Stimulated activated CD4-positive, alpha-beta T cell treated with anti-CD3 and anti-CD28 coated beads, Interleukin-2, amount 100 ng/mL, for 4 hours (primary cell): Measurements from ENCODE around the gene SPACA7.

Experiments used
- DNase-seq: peaks from one replicate; pipeline ENCODE4 v3.0.0-alpha.2; 2020; ENCODE audit warnings: low read depth

SPACA7 gene, protein sequence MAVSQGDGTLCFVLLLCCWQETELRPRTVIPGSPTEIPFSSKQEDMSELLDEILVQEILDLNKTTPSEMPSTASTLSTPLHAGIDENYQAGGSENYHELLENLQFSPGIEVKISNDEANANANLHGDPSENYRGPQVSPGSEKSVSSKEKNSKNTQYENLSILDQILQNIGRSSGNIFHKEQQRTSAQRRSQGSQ

DNA sequence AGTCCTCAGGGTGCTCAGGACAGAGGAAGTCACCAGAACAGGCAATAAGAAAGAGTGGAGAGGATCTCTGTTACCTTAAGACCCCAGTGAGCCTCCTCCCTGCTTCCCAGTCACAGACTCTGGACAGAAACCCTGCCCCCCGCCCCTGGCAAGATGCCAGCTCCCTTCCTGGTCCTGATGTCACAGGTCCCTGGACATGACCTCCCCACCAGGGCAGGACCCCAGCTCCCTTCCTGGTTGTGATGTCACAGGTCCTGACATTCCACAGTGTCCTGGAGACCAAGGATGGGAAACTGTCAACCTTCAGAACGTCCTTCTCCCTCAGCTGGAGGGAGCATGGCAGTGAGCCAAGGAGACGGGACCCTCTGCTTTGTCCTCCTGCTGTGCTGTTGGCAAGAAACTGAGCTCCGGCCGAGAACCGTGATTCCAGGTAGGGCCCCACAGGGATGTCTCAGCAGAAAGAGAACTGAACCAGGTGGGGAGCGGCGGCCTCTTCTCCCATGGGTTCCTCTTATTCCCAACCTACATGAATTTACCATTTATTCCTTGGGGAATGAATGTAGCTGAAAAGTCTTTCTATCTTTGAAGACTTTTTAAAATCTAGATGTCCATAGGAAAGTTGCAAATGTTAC lies at the start of gene SPACA7:
TSS of gene SPACA7 (plus strand) at position 306 of the 632 bp plus-strand sequence. CDS start at position 337, 31 bp downstream.
- no peak for DNase-seq

DNA sequence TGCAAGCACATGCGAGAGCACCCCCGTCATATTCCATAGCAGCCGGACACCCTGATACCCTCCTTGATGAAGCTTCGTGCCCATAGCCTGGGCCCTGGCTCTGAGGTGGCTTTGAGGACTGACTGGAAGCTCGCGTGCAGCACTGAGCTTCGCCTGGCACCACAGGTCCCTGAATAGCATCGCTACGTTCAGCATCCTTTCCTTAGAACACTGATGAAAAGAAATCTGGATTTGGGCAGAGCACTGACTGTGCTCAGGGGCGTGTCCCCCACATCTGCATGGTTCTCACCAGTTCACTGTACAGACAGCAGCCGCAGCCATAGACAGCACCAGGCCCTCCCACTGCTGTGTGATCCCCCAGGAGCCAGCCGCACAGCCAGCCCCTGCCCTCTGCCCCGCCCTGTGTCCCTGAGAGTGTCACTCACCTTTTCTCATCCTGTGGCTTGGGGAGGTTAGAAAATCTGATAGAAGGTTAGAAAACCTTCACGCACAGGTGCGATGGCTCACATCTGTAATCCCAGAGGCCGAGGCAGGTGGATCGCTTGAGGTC lies 49.3 kb upstream of the SPACA7 start:
- no peak for DNase-seq

DNA sequence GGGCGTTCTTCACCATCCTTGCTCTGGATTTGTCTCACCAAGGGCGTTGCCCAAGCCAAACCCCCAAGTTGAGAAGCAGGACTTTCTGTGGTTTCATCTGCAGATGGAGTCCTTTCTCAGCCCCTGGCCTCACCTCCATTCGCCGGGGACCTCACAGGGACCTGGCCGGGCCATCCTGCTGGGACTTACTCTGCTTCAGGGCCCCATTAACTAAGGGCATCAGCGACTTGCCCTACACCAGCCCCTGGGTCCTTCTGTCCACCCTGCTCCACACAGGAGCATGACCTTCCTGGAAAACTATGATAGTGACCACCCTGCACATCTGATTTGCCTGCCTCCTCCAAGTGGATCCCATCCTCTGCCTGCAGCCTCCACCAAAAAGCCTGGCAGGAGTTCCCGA lies 47.2 kb upstream of the SPACA7 start:
- DNase-seq = no peak

DNA sequence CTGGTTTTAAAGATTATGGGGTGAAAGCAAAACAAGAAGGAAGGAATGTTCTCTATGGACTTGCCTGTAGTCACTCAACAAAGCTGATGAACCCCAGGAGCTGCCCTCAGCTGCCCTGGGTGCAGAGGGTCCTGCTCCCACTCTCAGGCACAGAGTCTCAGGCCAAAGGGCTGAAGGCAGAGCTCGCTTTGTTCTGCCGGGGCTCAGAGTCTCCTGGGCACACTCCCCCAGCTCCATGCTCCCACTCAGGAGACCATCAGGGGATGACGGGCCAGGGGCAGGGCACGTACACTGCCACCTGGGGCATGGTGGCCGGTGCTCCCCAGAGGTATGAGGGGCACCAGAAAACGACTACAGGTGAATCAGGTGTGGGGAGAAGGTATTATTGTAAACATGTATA lies 46.8 kb upstream of the SPACA7 start:
- no peak for DNase-seq

DNA sequence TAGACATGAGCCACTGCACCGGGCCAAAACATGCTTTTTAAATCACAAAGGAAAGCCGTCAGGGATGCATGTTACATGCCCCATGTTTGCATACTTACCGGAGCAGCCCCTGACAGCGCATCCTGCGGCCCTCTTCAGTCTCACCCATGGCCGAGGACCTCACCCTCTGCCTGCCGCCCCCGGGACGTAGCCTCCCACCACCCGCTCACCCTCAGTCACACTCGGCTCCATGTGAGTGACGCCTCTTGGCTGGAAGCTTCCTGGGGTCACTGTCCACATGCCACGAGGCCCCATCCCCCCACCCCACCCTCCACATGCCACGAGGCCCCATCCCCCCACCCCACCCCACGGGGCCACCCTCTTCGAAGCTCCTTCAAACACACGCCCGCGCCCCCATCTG lies 46.1 kb upstream of the SPACA7 start:
- DNase-seq = no peak

DNA sequence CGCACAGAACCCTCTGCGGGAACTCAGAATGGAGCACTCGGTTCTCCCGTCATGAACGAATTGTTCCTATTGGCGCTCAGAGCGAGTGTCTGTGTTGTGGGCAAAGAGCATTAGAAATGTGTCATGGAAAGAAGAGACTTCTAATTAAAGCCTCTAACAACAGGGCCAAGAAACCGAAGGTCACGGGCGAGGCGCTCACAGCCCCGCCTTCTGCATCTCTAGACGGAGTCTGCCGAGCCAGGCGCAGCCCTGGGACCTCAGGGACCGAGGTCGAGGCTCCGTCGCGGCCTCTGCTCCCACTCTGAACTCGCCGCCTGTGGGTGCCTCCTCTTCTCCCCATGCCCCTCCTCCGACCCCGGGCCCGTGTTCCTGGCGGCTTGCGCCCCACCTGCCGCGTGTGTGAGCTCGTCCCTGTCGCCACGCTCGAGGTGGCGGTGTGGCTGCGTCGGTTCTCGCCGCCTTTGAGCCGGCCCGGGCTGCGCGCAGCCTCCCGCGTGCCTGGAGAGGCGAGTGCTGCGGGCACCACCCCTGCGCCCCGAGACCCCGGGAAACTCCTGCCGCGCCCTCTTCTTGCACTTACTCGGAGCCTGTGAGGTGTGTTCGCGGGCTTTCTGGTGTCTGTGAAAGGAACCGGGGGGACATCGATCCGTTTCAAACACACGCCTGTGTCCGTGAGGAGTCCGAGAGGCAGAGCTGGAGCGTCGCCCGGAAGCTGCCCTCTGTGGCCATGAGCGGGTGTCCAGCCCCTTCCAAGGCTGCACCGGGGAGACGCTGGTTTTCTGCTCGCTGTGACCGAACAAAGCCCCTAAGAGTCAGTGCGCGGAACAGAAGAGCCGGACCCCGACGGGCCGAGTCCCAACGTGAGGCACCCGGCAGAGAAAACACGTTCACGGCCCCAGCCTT lies 45.4 kb upstream of the SPACA7 start:
- no peak for DNase-seq

DNA sequence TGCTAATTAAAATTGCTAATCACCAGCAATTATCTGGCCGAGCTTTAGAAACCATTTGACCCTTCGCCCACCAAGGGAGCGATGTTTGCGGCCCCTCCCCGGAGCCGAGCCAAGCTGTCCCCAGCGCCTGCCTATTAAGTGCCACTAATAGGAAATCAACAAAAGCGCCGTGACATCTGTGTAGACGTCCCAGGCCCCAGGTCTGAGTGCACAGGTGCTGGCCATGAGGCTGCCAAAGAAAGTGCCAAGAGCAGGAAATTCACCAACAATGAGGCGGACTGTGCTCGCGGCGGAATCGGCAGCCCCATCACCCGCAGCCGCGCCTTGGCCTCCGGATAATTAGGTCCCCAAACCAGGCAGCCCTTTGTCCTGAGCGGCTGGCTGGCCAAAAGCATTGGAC lies 44.5 kb upstream of the SPACA7 start:
- no peak for DNase-seq

DNA sequence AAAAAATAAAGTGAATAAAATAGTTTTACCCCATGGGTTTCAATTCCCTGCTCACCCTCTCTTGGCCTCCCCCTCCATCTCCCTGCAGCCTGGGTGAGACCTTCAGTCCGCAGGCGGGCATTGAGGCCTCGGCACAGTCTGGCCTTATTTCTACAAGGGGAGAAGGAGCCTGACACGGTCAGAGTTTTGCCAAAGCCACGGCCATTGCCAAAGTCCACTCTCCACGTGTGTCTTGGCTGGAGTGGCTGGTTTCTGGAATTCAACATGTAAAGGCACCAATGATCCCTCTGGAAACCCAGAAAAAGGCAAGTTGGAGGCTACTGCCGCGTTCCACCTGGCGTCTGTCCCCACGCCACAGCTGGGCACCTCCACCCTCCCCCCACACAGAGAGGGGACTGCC lies 43.4 kb upstream of the SPACA7 start:
- DNase-seq = no peak

DNA sequence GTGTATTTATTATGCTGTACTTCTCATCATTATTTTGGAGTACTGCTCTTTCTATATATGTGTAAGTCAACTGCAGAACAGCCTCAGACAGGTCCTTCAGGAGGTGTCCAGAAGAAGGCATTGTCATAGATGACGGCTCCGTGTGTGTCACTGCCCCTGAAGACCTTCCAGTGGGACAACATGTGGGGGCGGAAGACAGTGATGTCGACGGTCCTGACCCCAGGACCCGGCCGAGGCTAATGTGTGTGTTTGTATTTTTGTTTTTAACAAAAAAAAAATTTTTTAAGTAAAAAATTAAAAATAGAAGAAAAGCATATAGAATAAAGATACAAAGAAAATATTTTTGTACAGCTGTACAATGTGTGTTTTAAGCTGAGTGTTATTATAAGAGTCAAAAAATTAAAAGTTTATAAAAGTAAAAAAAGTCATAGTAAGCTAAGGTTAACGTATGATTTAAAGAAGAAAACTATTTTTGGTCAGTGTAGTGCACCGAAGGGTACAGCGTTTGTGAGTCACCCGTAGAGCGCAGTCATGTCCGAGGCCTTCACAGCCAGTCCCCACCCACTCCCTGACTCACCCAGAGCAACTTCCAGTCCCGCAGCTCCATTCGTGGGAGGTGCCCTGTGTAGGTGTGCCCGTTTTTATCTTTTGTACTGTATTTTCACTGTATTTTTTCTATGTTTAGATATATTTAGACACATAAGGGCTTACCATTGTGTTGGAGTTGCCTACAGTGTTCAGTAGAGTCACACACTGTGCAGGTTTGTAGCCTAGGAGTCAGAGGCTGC lies 42.2 kb upstream of the SPACA7 start:
- DNase-seq = no peak

DNA sequence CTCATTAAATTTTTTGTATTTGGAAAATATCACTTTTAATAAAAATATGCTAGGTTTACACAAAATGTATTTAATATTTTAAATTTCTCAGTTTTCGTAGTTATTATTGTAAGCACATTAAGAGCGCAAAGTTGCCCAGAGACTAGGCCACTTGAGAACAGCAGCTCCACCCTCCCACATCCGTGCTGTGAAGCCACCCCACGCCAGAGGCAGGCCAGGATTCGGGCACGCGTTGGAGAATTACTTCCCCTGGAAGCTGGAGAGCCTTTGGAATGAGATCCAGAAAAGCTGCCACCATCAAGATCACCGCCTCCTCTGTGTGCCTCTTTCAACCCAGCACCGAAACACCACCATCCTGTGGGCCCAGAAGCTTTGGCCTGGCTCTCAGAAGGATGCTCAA lies 41.0 kb upstream of the SPACA7 start:
- no peak for DNase-seq

DNA sequence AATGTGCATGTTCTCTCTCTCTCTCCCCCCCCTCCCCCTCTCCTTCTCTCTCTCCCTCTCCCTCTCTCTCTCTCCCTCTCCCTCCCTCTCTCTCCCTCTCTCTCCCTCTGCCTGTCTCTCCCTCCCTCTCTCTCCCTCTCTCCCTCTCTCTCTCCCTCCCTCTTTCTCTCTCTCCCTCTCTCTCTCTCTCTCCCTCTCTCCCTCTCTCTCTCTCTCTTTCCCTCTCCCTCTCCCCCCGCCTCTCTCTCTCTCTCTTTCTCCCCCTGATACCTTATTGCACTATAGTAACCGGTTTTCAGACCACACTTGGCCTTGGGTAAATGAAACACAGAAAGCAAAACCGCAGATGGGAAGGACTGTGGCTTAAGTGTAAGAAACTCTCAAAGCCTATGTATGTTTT lies 34.7 kb upstream of the SPACA7 start:
- DNase-seq = no peak

DNA sequence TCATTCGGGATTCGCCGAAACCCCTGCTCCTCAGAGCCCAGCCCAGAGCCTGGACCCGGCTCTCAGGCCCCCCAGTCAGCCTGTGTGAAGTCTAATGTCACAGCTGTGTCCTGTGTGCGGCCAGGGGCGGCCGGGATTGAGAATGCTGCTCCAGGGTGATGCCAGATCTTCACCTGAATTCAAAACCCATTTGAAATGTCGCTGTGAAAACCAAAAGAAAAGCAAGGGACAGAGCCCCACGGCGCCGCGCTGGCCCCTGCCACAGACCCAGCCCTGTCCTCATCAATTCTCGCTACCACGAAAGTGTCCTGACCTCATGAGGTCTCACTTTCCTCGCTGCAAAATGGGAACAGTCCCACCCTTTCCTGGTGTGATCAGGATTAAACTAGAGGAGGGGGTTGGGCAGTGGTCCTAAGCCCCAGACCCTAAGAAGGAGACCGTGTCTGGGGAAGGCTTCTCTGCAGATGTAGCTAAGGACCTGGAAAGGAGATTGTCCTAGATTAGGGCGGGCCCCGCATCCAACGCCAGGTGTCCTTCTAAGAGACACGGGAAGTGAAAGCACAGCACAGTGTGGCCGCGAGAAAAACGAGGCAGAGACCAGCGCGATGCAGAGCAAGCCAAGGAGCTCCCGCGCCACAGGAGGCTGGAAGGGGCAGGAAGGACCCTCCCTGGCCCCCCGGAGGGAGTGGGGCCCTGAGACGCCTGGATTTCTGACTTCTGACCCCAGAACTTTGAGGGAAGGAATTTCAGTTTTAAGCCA lies 34.0 kb upstream of the SPACA7 start:
- no peak for DNase-seq

DNA sequence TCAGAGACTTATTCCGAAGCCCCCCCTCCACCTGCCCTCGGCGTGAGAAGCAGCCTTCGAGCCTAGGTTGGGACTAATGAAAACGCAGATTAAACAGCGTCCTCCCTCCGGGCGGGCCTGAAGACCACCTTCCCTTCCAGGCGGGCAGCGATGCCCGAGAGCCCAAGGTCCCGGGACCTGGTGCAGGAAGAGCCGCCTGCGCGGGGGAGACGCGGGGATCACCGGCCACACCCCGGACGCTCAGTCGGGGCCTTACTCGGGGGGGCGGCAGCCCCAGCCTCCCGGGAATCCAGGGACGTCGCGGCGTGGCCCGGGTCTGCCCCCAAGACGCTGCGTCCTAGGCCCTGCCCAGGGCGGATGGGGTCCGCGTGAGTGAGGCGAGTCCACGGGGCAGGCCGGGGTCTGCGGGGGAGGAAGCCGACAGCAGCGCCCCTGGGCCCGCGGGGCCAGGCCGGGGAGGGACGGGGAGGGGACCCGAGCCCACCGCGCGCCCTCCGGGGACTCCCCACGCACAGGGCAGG lies 33.3 kb upstream of the SPACA7 start:
- DNase-seq = no peak

DNA sequence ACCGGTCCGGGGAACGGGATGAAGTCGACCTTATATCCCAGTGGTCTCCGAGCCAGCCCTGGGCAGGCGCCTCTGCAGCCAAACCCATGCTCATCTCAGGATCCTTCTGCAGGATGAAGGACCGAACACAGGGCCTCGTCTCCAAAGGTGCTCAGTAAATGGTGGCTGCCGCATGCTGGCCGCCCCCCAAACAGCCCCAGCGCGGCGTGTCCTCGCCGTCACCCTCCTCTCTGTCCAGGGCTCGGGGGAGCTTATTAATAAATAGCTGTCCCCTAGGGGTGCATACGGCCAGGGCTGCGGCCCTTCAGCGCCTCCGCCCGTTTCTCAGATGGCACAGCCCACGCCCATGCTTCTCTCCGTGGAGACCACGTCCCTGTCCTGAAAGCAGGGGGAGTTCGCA lies 32.6 kb upstream of the SPACA7 start:
- no peak for DNase-seq

DNA sequence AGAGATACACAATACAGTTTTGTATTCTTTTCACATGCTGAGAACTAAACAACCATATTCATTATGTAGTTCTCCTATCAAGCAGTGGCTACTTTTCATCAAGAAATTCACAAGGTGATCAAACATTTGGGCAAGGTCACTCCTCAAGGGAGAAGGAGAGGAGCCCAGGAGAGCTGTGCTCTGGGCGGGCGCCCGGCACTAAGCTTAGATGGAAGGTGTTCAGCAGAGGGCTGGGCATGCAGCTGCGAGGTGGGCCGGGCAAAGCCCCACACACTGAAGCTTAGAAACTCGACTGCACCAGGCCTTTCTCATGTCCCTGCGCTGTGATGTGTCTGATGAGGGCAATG lies 30.4 kb upstream of the SPACA7 start:
- DNase-seq = no peak

DNA sequence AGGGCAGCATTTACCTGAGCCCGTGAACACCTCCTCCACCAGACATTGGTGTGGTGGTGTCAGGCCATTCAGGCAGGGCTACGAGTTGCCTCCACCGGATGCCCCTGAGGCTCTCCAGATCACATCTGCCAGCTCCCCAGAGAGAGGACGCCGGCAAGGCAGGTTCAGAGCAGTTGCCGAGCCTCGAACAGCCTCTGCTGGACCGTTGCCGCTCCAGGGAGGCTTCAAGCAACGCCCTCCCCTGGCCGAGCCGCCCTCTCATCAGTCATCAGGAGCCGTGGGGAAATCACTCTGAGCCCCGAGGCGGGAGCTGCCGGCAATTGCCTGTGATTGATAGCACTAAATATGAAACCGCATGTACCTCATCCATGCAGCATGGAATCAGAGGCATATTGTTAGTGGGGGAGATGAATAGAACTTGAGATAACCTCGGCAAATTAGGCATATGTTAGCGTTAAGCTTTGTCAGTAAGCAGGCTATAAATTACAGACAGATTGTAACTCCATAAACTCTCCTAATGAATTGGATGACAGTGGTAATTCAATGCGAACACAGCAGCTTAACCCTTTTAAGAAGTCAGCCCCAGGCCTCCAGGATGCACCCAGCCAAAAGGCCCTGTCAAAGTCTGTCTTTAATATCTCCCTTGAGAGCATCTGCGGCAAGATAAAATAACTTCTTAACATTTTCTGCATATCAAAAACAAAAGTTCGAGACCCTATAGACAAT lies 29.8 kb upstream of the SPACA7 start:
- DNase-seq = no peak

DNA sequence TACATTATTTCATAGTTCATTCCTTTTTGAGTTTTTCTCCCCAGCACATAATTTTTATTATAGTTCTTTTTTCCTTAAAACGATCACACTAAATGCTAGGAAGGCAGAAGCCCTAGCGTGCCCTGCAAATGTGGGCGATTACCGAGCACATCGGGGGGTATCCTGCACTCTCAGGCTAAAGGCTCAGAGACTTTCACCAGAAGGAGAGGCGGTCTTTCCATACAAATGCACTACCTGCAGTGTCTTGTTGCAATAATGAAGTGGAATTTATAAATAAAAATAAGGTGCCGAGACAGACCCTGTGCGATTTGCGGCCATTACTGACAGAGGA lies 29.3 kb upstream of the SPACA7 start:
- DNase-seq = no peak

DNA sequence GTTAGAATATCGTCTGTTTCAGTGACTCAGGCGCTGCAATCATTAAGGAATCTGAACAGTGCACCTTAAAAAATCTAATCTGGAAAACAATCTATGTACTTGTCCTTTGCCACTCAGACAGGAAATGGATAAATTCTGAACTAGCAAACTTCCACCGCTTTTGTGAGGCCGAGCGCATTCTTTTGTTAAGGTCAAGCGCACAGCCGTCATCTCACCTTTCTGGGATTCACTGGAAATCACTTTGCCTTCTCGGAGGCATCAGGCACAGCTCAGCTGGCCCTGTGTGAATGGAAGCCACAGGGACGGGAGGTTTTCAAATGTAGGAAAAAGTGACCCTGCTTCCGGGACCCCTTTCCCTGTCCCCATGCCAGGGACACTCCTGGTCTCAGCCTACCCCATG lies 28.2 kb upstream of the SPACA7 start:
- no peak for DNase-seq

DNA sequence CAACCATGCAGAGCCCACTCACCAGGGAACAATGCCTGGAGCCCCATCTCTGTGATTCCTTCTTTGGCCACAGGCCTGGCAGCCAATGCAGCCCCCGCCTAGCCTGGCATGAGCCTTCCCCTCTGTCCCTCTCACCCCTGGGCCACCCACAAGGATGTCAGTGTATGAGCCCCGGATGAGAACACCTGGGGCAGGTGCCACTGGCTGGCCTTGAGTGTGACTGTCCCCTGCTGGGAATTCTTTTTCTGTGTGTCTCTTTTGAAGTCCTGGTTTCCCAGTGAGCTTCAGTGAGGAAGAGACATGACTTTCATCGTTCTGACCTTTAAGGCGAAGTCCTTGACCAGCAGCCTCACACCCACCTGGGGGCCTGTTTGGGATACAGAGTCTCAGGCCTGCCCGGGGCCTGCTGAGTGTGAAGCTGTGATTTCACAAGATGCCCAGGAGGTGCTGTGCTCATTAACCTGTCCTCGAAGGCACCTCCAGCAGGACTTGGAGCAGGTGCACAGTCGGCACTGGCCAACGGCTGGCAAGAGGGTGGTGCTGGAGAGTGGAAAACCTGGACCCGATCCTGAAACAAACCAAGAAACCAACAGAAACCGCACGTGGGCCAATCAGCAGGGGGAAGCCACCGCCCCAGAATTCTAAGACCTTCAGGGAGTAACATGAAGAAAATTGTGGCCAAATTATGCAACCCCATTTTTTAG lies 27.4 kb upstream of the SPACA7 start:
- DNase-seq = no peak

DNA sequence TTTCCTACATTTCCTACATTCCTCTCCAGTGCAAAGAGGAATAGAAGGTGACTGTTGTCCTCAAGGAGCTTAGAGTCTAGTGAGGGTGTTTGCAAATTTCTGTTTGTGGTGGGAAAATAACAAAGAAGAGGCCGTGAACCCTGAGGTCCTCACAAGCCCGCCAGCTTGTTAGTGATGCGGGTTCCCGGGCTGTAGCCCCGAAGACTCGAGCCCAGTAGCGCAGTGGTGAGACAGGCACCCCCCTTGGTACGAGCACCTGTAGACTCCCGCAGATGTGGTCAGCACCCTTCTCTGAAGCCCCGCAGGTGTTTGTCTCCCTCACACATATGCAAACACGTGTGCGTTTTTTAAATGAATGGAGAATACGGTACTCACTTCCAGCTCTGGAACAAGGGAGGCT lies 26.5 kb upstream of the SPACA7 start:
- no peak for DNase-seq
